Testis (tissue), 2 donors: Measurements from ENCODE around the gene ZNF532.

Source experiments
- POLR2A ChIP-seq: fragments of 450-650 bp; IDR thresholded peaks from one replicate; pipeline ENCODE4 v1.6.1; 2017; ENCODE audit warnings: antibody characterized with exemption, mild to moderate bottlenecking, moderate library complexity
- TF ChIP-seq, protein P1 (sequence below), 3 experiments: fragments of 450-650 bp in 2 of 3; fragments of 200-600 bp in 1 of 3; sonication (generic) in 1 of 3; IDR thresholded peaks; one replicate each; pipeline ENCODE4 v1.5.1; 2016 to 2019; ENCODE audit warnings: antibody characterized with exemption in 3 of 3, mild to moderate bottlenecking in 2 of 3, moderate library complexity in 1 of 3

DNA sequence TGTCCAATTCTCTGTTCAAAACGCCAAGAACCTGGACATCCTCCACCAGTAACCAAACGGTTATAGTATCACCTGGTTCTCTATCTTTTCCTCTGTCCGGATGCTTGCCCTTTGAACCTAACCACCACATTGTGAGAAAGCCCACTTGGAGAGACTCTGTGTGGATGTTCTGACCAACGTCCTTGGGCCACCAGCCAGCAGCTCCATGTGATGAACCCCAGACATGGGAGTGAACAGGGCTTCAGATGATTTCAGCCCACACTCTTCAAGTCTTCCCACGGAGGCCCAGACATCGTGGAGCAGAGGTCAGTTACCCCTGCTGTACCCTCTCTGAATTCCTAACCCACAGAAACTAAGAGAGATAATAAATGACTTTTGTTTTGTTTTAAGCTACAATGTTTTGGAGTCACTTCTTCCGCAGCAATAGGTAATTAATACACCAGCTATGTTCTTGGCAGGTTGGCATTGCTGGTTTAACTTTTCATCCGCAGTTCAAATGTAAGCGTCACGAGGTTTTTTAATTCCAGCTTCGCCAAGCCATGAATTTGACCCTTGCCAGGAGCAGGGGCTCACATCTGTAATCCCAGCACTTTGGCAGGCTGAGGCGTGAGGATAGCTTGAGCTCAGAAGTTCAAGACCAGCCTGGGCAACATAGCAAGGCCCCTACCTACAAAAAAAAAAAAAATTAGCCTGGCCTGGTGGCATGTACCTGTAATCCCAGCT lies 36.1 kb upstream of the ZNF532 start:
- TF ChIP-seq, protein P1, sequence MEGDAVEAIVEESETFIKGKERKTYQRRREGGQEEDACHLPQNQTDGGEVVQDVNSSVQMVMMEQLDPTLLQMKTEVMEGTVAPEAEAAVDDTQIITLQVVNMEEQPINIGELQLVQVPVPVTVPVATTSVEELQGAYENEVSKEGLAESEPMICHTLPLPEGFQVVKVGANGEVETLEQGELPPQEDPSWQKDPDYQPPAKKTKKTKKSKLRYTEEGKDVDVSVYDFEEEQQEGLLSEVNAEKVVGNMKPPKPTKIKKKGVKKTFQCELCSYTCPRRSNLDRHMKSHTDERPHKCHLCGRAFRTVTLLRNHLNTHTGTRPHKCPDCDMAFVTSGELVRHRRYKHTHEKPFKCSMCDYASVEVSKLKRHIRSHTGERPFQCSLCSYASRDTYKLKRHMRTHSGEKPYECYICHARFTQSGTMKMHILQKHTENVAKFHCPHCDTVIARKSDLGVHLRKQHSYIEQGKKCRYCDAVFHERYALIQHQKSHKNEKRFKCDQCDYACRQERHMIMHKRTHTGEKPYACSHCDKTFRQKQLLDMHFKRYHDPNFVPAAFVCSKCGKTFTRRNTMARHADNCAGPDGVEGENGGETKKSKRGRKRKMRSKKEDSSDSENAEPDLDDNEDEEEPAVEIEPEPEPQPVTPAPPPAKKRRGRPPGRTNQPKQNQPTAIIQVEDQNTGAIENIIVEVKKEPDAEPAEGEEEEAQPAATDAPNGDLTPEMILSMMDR (IDR thresholded peaks at IDR 0.05), result no peak
- TF ChIP-seq POLR2A, result no peak
